GM23338 (cell line): Measurements from ENCODE around the gene QRICH1. TPM values are rescaled to one million over a fixed set of nuclear protein-coding genes. Genes with fewer than 3 reads are reported as not detected.

Experiments used
- ATAC-seq: fragments of 200-7000 bp; cut with Tn5 transposase; 3 replicates; pipeline ENCODE4 v1.9.1; 2020
- DNase-seq: peaks from one replicate; pipeline ENCODE4 v3.0.0-alpha.2; 2015; ENCODE audit warnings: low spot score
- H2AFZ ChIP-seq: fragments of 200-600 bp; sonication (generic); 2 replicates; pipeline ENCODE4 v1.8.0; 2016; ENCODE audit warnings: antibody characterized with exemption, mild to moderate bottlenecking, moderate library complexity
- H3F3A ChIP-seq: fragments of 200-600 bp; sonication (generic); replicated peaks from 2 replicates; pipeline ENCODE4 v1.8.0; 2017; ENCODE audit warnings: antibody characterized with exemption, mixed run types, low read depth
- H3K27ac ChIP-seq: fragments of 200-600 bp; sonication (generic); 2 replicates; pipeline ENCODE4 v1.6.1; 2016; ENCODE audit warnings: low read depth
- H3K27me3 ChIP-seq: fragments of 200-600 bp; sonication (generic); 2 replicates; pipeline ENCODE4 v1.8.0; 2016; ENCODE audit warnings: mild to moderate bottlenecking, mixed run types, moderate library complexity; ENCODE audit not compliant: insufficient read depth
- H3K36me3 ChIP-seq: fragments of 200-600 bp; sonication (generic); 2 replicates; pipeline ENCODE4 v1.8.0; 2016; ENCODE audit warnings: mild to moderate bottlenecking; ENCODE audit not compliant: insufficient read depth
- H3K4me1 ChIP-seq: fragments of 200-600 bp; sonication (generic); 2 replicates; pipeline ENCODE4 v1.8.0; 2016; ENCODE audit warnings: mild to moderate bottlenecking, moderate library complexity; ENCODE audit not compliant: insufficient read depth
- H3K4me2 ChIP-seq: fragments of 200-600 bp; sonication (generic); 2 replicates; pipeline ENCODE4 v1.7.1; 2017; ENCODE audit warnings: mixed run types
- H3K4me3 ChIP-seq: fragments of 200-600 bp; sonication (generic); 2 replicates; pipeline ENCODE4 v1.6.1; 2016; ENCODE audit warnings: mixed run types
- H3K79me2 ChIP-seq: fragments of 200-600 bp; sonication (generic); replicated peaks from 2 replicates; pipeline ENCODE4 v1.8.0; 2017; ENCODE audit warnings: mild to moderate bottlenecking; ENCODE audit not compliant: insufficient read depth
- H3K9me2 ChIP-seq: fragments of 200-600 bp; sonication (generic); 2 replicates; pipeline ENCODE4 v1.8.0; 2017; ENCODE audit not compliant: insufficient read depth
- H4K20me1 ChIP-seq: fragments of 200-600 bp; sonication (generic); replicated peaks from 2 replicates; pipeline ENCODE4 v1.8.0; 2017; ENCODE audit warnings: mild to moderate bottlenecking; ENCODE audit not compliant: insufficient read depth
- H3K27ac Mint-ChIP-seq: 2 replicates; pipeline ENCODE4 v1.8.0; 2020; ENCODE audit warnings: inconsistent platforms, mild to moderate bottlenecking, moderate library complexity, mixed read lengths
- H3K27me3 Mint-ChIP-seq: 3 replicates; pipeline ENCODE4 v1.8.0; 2022; ENCODE audit warnings: low read depth, mild to moderate bottlenecking, moderate library complexity, mixed read lengths, inconsistent platforms; ENCODE audit not compliant: insufficient read depth, poor library complexity
- H3K36me3 Mint-ChIP-seq: 3 replicates; pipeline ENCODE4 v1.8.0; 2021; ENCODE audit warnings: low read depth, mild to moderate bottlenecking, inconsistent platforms, moderate library complexity, mixed read lengths
- H3K4me1 Mint-ChIP-seq: 3 replicates; pipeline ENCODE4 v1.8.0; 2020; ENCODE audit warnings: mild to moderate bottlenecking, inconsistent platforms, mixed read lengths
- H3K4me3 Mint-ChIP-seq: 3 replicates; pipeline ENCODE4 v1.8.0; 2021; ENCODE audit warnings: moderate library complexity, mild to moderate bottlenecking, inconsistent platforms, mixed read lengths
- H3K9me3 Mint-ChIP-seq: 3 replicates; pipeline ENCODE4 v1.8.0; 2020; ENCODE audit warnings: moderate library complexity, mild to moderate bottlenecking, inconsistent platforms, mixed read lengths
- CREB1 ChIP-seq: fragments of 250-450 bp; sonication (Bioruptor Pico); IDR thresholded peaks from 2 replicates; pipeline ENCODE4 v1.5.0; 2020; ENCODE audit warnings: low read depth, mild to moderate bottlenecking, moderate library complexity
- CTCF ChIP-seq, 2 experiments: fragments of 200-600 bp in 1 of 2; sonication (generic) in 1 of 2; conservative IDR thresholded peaks; 2 replicates each; pipeline versions ENCODE4 v1.5.1 to v1.6.1; 2016 to 2017; ENCODE audit warnings: antibody characterized with exemption in 2 of 2, low read depth in 2 of 2, mild to moderate bottlenecking in 2 of 2, moderate library complexity in 1 of 2
- ETS1 ChIP-seq: IDR thresholded peaks from 2 replicates; pipeline ENCODE4 v1.6.1; 2016; ENCODE audit warnings: antibody characterized with exemption
- EZH2 ChIP-seq: fragments of 200-600 bp; sonication (generic); IDR thresholded peaks from one replicate; pipeline ENCODE4 v1.8.0; 2017; ENCODE audit warnings: antibody characterized with exemption, mild to moderate bottlenecking, low read depth; ENCODE audit not compliant: unreplicated experiment
- EZH2phosphoT487 ChIP-seq: fragments of 200-600 bp; sonication (generic); IDR thresholded peaks from one replicate; pipeline ENCODE4 v1.8.1; 2018; ENCODE audit warnings: antibody characterized with exemption; ENCODE audit not compliant: unreplicated experiment
- JUNB ChIP-seq: IDR thresholded peaks from one replicate; pipeline ENCODE4 v1.6.1; 2016; ENCODE audit warnings: antibody characterized with exemption; ENCODE audit not compliant: unreplicated experiment
- NANOG ChIP-seq: IDR thresholded peaks from 2 replicates; pipeline ENCODE4 v1.6.1; 2016; ENCODE audit warnings: antibody characterized with exemption, borderline replicate concordance
- POLR2AphosphoS5 ChIP-seq: IDR thresholded peaks from 2 replicates; pipeline ENCODE4 v1.6.1; 2016; ENCODE audit warnings: antibody characterized with exemption, low read depth
- REST ChIP-seq: IDR thresholded peaks from one replicate; pipeline ENCODE4 v1.6.1; 2018; ENCODE audit warnings: antibody characterized with exemption; ENCODE audit not compliant: unreplicated experiment
- STAT1 ChIP-seq: IDR thresholded peaks from one replicate; pipeline ENCODE4 v1.6.1; 2016; ENCODE audit warnings: antibody characterized with exemption; ENCODE audit not compliant: unreplicated experiment
- ZNF114 ChIP-seq: fragments of 250-450 bp; sonication (Bioruptor Pico); IDR thresholded peaks from 2 replicates; pipeline ENCODE4 v1.5.0; 2020; ENCODE audit warnings: mild to moderate bottlenecking, moderate library complexity
- ZNF331 ChIP-seq: fragments of 250-450 bp; sonication (Bioruptor Pico); IDR thresholded peaks from 2 replicates; pipeline ENCODE4 v1.5.0; 2020; ENCODE audit warnings: low read depth, mild to moderate bottlenecking, moderate library complexity
- ZNF462 ChIP-seq: fragments of 250-450 bp; sonication (Bioruptor Pico); IDR thresholded peaks from 2 replicates; pipeline ENCODE4 v1.5.0; 2020; ENCODE audit warnings: mild to moderate bottlenecking, moderate library complexity
- polyA plus RNA-seq: library from polyadenylated mRNA; unstranded; fragments of >200 nt; fragmentation: Nextera tagmentation; extraction: Ambion mirVana; gene quantifications from 2 replicates; pipeline ENCODE4 v1.2.1, GENCODE V29; 2016
- total RNA-seq: library from RNA; depleted of rRNA; stranded (reverse); fragments of >200 nt; shearing (Covaris generic); gene quantifications from 2 replicates; pipeline ENCODE4 v1.2.3, GENCODE V29; 2014

The QRICH1 gene
- total and polyA plus RNA-seq, 2 experiments from 2014 or later, result 66.9 to 149 TPM

GRCh38 chr3:49018707-49019006, 75.2 kb downstream of the QRICH1 start:
- peak overlapping the region; percentile 71; the same call in 1 of the 2 replicates for H3K27ac Mint-ChIP-seq
- peaks cover 49% of the 10 kb centered on the region for H3K36me3 Mint-ChIP-seq
- Histone ChIP-seq H4K20me1 (peaks cover 9% of the 10 kb centered on the region), H2AFZ (no peak overlapping the region; the same call in 1 of the 2 replicates), H3K4me3 (peak overlapping the region; percentile 97), H3K27me3 (no peaks in the 10 kb centered on the region), H3K4me1 (peaks cover 27% of the 10 kb centered on the region; the same call in 1 of the 2 replicates), H3F3A (peaks cover 46% of the 10 kb centered on the region), H3K27ac (peak overlapping the region; percentile 84; the same call in 1 of the 2 replicates), H3K36me3 (peaks cover 17% of the 10 kb centered on the region), H3K4me2 (peak overlapping the region; percentile 99), H3K79me2 (peaks cover 13% of the 10 kb centered on the region), H3K9me2 (no peaks in the 10 kb centered on the region)
- TF ChIP-seq JUNB (no peak), ZNF331 (CRISPR knock-in tag) (no peak), ZNF114 (no peak), POLR2AphosphoS5 (no peak), REST (no peak), NANOG (no peak), CREB1 (CRISPR knock-in tag) (no peak), ETS1 (no peak; the same call in 1 of the 2 replicates), STAT1 (no peak), ZNF462 (CRISPR knock-in tag) (no peak), CTCF (conservative IDR thresholded peaks at IDR 0.05; ENCODE audit: low read depth in 2 of 2) (no peak), EZH2 (no peak), EZH2phosphoT487 (no peak)
- DNase-seq (no peak), ATAC-seq (no peak)
- H3K27me3 Mint-ChIP-seq, result peaks cover 31% of the 10 kb centered on the region
- no peaks in the 10 kb centered on the region; the same call in 2 of the 3 replicates for H3K9me3 Mint-ChIP-seq
- peaks cover 26% of the 10 kb centered on the region for H3K4me1 Mint-ChIP-seq
- peak overlapping the region; percentile 93 for H3K4me3 Mint-ChIP-seq
